Activated CD4-positive, alpha-beta T cell treated with anti-CD3 and anti-CD28 coated beads, Interleukin-10, Interleukin-2, amounts not matched to agents 100 ng/mL and 50 ng/mL, durations not matched to agents 16 hours and 8 hours (primary cell): ENCODE results near the gene ZBTB42.
A peak's percentile ranks its signal among the peaks of the same experiment; 100 is the strongest.

Experiments
- DNase-seq: peaks from one replicate; pipeline ENCODE4 v3.0.0-alpha.2; 2020

The ZBTB42 gene

DNA sequence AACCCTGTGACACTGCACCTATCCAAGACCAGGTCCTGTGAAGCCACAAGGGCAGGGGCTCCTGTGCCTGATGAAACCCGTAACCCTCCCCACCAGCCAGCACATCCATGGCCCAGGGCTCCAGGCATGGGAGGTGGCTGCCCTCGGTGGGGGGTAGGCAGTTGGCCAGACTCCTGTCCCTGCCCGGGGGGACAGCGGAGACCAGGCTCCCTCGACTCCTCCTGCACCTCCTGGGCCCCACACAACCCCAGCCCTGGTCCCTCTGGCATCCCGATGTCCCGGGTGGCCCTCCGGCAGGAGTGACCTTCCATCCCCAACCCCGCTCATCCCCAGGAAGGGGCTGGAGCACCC is 16.7 kb upstream of the ZBTB42 start:
- DNase-seq, result no peak

GRCh38 chr14:104784846-104785707 is 15.8 kb upstream of the ZBTB42 start:
- no peak for DNase-seq

- DNase-seq, result no peak
These were observed 15.2 kb upstream of the ZBTB42 start for GRCh38 chr14:104785708-104786080.

DNA sequence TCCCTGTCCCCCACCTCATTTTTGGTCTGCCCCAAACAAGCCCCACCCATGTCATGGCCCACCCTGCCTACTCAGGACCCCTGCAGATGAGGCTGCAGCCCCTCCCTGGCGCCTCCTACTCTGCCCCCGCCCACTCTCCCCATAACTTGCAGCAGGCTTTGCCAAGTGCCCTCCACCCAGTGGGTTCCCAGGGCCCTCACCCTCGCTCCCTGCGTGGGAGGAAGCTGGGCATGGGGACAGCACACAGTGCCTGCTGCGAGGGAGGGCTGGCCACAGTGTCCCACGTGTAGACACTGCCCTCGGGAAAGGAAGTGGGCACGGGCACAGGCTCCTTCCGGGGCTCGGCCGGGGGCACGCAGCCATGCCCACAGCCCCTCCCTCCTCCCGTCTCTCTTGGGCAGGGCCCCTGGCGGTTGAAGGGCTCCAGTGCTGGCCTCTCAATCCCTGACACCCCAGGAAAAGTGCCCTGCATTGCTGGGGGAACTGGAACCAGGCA is 14.8 kb upstream of the ZBTB42 start:
- DNase-seq, result no peak

DNA sequence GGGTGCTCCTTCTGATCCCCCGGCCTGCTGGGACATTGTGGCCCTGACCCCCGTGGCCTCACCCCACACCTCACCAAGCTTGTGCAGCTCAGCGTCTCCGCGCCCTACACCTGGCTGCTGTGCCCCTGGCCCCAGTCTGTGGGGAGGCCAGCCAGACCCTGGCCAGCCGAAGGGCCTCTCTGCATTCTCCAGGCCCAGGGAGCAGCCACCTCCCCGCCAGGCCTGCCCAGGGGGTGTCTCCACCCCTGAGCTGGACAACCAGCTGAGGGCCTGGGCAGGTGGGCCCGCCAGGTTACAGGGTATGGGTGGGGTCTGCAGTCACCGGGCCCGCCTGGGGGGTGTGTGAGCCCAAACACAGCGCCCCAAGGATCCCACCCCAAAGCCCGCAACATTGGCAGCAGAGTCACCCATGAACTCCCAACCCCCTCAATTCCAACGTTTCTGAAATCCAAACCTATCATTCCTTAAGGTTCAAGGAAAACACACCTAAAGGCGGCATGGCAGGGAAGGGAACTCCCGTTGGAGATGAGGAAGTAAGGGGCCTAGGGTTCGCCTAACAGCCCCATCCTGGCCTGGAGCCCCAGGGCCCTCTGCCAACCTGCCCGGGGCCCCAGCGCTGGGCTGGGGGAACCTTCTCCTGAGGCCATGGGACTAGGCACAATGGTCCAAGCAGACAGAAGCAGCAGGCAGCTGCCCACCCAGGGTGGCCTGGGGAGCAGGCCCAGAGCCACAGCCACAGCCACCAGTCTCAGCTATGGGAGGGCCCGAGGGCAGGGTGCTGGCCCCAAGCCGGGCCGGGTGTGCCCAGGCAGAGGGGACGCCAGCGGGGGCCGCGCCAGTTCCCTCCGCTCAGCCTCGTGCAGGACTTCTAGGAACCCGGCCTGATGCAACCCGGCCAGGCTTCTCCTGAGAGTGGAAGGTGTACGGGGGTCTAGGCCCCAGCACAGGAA is 13.9 kb upstream of the ZBTB42 start:
- no peak for DNase-seq

- no peak for DNase-seq
These were observed 13.2 kb upstream of the ZBTB42 start for GRCh38 chr14:104787736-104788135.

- no peak for DNase-seq
These were observed 12.6 kb upstream of the ZBTB42 start for GRCh38 chr14:104788161-104788818.

DNA sequence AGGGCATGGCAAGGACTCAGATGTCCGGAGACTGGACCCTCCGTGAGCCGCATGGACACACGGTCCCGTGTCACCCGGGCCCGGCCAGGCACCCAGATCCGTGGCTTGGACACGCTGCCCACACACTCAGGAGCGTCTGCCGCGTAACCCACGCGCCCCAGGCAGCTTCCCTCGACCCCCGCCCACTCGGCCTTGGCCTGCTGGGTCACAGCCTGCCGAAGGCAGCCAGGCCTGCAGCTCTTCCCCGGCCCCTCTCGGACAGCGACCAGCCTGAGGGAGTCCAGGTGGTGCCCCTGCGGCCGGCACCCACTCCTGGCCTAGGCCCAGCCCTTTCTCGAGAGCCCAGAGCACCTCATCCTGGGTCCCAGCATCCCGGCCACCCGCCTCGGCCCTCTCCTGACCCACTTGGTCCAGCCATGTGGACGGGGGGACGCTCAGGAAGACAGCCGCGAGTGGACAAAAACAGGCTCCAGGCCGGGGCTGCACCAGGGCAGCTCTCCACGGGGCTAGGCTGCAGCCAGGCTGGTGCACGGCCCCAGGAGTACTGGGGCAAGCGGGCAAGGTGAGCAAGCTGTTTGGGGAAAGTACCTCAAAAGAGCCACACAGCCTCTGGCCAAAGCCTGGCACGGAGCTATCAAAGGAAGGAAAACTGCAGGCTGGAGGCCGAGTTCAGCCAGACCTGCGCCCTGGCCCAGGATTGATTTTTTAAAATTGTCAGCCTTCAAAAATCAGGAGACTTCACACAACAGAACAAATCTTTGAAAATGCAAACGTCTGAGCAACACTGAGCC is 11.8 kb upstream of the ZBTB42 start:
- DNase-seq, result no peak

- DNase-seq, result no peak
These were observed 10.9 kb upstream of the ZBTB42 start for GRCh38 chr14:104789752-104790743.

GRCh38 chr14:104791425-104791824 is 9.5 kb upstream of the ZBTB42 start:
- DNase-seq, result no peak

DNA sequence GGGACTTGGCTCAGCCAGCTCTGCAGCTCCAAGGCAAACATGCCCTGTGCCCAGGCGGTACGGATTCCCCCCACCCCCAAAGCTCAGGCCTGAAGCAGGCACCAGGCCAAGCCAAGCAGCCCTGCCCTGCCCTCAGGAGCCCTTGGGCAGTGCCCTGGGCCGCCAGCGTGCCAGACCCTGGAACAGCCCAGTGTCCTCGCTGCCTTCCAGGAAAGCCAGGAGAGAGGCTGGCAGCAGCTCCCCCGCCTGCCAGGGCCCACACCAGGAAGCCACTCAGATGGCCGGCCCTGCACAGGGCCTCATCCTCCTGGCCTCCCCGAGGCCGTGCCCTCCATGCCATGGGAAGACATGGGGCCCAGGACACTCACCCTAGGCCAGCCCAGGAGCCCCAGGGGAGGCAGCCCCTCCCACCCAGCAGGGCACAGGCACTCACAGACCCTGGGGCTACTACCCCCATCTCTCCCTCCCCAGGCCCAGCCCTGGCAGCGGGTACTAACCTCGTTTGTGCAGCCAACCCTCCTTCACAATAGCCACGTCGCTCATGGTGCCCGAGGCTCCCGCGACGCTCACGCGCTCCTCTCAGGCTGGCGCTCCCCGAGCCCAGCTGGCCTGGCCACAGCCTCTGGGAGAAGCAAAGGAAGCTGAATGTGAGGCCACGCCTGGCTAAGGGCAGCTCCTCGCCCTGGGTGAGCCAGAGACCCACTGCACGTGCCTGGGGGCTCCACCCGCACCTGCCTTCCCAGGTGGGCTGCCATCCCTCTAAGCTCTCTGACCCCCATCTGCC is 8.6 kb upstream of the ZBTB42 start:
- no peak for DNase-seq

- DNase-seq, result no peak
These were observed 7.8 kb upstream of the ZBTB42 start for GRCh38 chr14:104792945-104793702.

DNA sequence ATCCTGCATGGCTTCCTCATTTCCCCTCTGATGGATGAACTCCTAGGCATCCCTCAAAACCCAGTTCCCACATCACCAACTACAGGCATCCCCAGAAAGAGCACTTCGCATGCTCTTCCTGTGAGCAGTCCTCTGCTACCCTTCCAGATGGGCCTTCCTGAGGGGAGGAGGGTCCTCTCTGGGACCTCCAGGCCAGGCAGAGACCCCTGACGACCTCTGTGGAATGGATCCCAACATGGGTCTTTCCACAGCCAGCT is 7.3 kb upstream of the ZBTB42 start:
- no peak for DNase-seq

DNA sequence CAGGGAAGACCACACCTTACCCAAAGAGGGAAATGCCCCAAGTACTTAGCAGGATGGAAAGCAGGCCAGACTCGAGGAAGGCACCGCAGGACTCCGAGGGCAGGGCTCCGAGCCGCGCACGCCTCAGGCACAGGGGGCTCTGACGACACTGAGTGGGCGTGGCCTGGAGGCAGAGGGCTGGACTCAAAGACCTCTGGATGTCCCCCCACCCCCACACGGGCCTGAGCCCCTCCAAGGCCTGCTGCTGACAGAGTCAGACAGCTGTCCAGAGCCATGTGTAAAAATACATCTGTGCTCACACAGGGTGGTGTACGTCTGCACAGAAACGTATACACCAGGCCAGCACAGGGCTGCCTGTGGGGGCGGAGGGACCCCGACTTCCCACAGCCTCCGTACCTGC is 6.8 kb upstream of the ZBTB42 start:
- peak; percentile 68 for DNase-seq

DNA sequence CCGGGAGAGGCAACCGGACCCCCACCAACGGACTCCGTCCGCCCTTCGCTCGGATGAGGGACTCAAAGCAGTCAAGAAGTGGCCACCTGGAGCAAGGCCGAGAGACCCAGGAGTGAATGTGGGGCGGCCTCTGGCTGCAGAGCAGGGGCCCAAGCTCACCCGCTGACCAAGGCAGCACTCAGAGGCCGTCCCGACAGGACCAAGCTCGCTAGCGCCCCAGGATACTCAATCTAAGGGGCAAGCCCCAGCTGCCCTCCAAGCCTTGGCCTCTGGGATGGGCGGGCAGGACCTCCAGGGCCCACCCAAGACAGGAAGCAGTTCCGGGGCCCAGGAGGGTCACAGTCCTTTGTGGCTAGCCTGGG is 6.3 kb upstream of the ZBTB42 start:
- no peak for DNase-seq

- DNase-seq, result peak; percentile 28
These were observed 5.7 kb upstream of the ZBTB42 start, which contains the start of gene AKT1 for GRCh38 chr14:104794993-104795780. AKT1 (minus strand) TSS chr14:104795748; CDS start chr14:104792643, 3,105 bp downstream.

DNA sequence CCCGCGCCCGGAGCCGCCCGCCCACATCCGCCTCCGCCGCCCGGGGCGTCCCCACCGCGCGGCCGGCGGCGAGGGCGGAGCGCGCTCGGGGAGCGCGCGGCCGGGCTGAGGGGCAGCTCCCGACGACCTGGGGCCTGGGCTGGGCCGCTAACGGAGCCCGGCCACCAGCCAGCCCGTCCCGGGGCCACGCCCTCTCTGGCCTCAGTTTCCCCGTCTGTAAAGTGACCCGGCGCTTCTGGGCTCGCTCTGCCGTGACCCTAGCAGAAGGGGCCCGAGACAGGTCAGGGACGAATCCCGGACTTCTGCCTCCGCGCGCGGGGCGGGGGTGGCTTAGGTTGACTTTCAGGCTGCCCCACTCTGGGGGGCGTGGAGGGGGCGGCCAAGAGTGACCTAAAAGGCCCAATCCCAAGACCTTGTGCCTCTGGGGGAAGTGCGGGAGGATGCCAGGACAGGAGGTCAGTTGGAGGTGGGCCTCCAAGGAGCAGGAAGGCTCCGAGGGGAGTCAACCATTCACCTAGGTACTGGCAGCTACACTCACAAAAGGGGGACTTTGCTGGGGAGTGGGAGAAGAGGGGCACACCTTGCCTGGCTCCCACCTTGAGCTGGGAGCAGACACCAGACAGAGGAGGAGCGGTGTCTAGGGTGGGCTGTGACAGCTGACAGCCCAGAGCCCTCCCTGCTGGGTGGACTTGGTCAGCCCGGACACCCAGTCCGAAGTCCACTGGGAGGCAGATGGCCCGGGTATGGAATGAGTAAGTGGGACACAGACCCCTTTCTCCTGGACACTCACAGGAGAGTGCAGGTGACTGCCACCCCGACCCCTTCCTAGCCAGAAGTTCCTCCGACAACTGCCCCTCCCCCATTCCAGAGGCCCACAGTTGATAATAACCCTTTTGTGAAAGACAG is 4.9 kb upstream of the ZBTB42 start:
- DNase-seq, result peak; percentile 69

GRCh38 chr14:104796687-104797081 is 4.2 kb upstream of the ZBTB42 start:
- no peak for DNase-seq
